Kidney (tissue), 14 donors: Measurements from ENCODE around the gene ULBP2. TPM values are rescaled to one million over a fixed set of nuclear protein-coding genes. Genes with fewer than 3 reads are reported as not detected.

Source experiments
- DNase-seq, 5 donors: peaks; one replicate each; pipeline ENCODE4 v3.0.0-alpha.2; 2013 to 2020
- FAIRE-seq: peaks from 2 replicates; lab custom pipeline; 2012; peaks lifted over from hg19 to GRCh38; lab: Jason Lieb, UNC
- H3K27ac ChIP-seq, 2 donors: one replicate each; pipeline ENCODE4 v1.7.0; 2013; ENCODE audit warnings: low read depth in 2 of 2, low read length in 2 of 2, inconsistent platforms in 1 of 2
- H3K27me3 ChIP-seq: one replicate; pipeline ENCODE4 v1.7.1; 2013; ENCODE audit warnings: low read length, inconsistent platforms; ENCODE audit not compliant: control insufficient read depth, insufficient read depth
- H3K36me3 ChIP-seq, 3 donors: one replicate each; pipeline versions ENCODE4 v1.7.0 to v1.7.1; 2013; ENCODE audit warnings: low read length in 3 of 3, control low read depth in 1 of 3, inconsistent platforms in 1 of 3; ENCODE audit not compliant: insufficient read depth in 3 of 3, control insufficient read depth in 2 of 3
- H3K4me1 ChIP-seq, 3 donors: one replicate each; pipeline versions ENCODE4 v1.7.0 to v1.7.1; 2013; ENCODE audit warnings: low read length in 3 of 3, inconsistent platforms in 1 of 3, low read depth in 1 of 3; ENCODE audit not compliant: control insufficient read depth in 2 of 3, insufficient read depth in 2 of 3
- H3K4me3 ChIP-seq, 3 donors: one replicate each; pipeline versions ENCODE4 v1.7.0 to v1.8.1; 2013; ENCODE audit warnings: low read length in 3 of 3, control low read depth in 1 of 3, inconsistent platforms in 1 of 3
- H3K9ac ChIP-seq, 3 donors: one replicate each; pipeline versions ENCODE4 v1.7.0 to v1.7.1; 2013; ENCODE audit warnings: low read length in 3 of 3, control low read depth in 1 of 3, inconsistent platforms in 1 of 3
- H3K9me3 ChIP-seq, 3 donors: one replicate each; pipeline versions ENCODE4 v1.7.0 to v1.7.1; 2013; ENCODE audit warnings: low read length in 3 of 3, control low read depth in 1 of 3, inconsistent platforms in 1 of 3; ENCODE audit not compliant: control insufficient read depth in 2 of 3, insufficient read depth in 1 of 3
- CTCF ChIP-seq: IDR thresholded peaks from 3 replicates; pipeline ENCODE4 v1.5.1; 2012; ENCODE audit warnings: mild to moderate bottlenecking, moderate library complexity, borderline replicate concordance; ENCODE audit not compliant: insufficient read depth; ENCODE audit errors: extremely low read depth
- intact Hi-C: fragments of 100-400 bp; cut with DNase I; formaldehyde crosslinking; loops from one replicate; pipeline ENCODE4 v1.11.1; 2022
- polyA plus RNA-seq: library from polyadenylated mRNA; stranded (reverse); fragments of 350-450 nt; fragmentation: Illumina TruSeq; extraction: RNeasy Lipid Tissue Mini Kit (QIAGEN cat#74804); gene quantifications from one replicate; pipeline ENCODE4 v1.2.3, GENCODE V29; 2014; ENCODE audit warnings: low read depth, low replicate concordance; ENCODE audit not compliant: insufficient read depth
- total RNA-seq: library from RNA; stranded (reverse); fragmentation: NEBNext Ultra II Directional; extraction: Animal tissue kit (Norgen Biotek cat#: 25700); gene quantifications from one replicate; pipeline ENCODE4 v1.2.1, GENCODE V29; 2021
- donor health status: control.
- donor health status: control.
- donor health status: control.
- donor health status: control.
- donor health status: control.
- donor health status: DM: yes; HTN: yes; CAD: no.
- donor health status: Normal renal cell carcinoma (clear cell type).

Gene ULBP2
- total and polyA plus RNA-seq, 2 donors from 2014 or later = 1.3 to 2.5 TPM

- DNase-seq (peak in 1 of 5 donors; percentile 9), FAIRE-seq (no peak)
- Histone ChIP-seq H3K36me3 (no peaks in the 10 kb centered on the region), H3K9ac (no peak overlapping the region), H3K4me3 (no peak overlapping the region), H3K4me1 (no peaks in the 10 kb centered on the region), H3K27ac (no peak overlapping the region), H3K9me3 (no peaks in the 10 kb centered on the region), H3K27me3 (peaks cover 19% of the 10 kb centered on the region)
- no peak for TF ChIP-seq CTCF
- intact Hi-C loops = no loop called here
Observed at GRCh38 chr6:149974825-149975224, 33.0 kb downstream of the ULBP2 start.

- DNase-seq (no peak), FAIRE-seq (no peak)
- Histone ChIP-seq H3K4me1 (no peaks in the 10 kb centered on the region), H3K9ac (no peak overlapping the region), H3K27ac (no peak overlapping the region), H3K36me3 (no peaks in the 10 kb centered on the region), H3K4me3 (no peak overlapping the region), H3K9me3 (no peaks in the 10 kb centered on the region), H3K27me3 (peaks cover 19% of the 10 kb centered on the region)
- intact Hi-C loops = no loop called here
- no peak for TF ChIP-seq CTCF
Observed at GRCh38 chr6:149975400-149975799, 33.6 kb downstream of the ULBP2 start.

GRCh38 chr6:149977221-149977620 is 35.4 kb downstream of the ULBP2 start:
- Histone ChIP-seq H3K27me3 (peaks cover 31% of the 10 kb centered on the region), H3K9ac (no peak overlapping the region), H3K4me3 (no peak overlapping the region), H3K9me3 (no peaks in the 10 kb centered on the region), H3K27ac (no peak overlapping the region), H3K36me3 (no peaks in the 10 kb centered on the region), H3K4me1 (no peaks in the 10 kb centered on the region)
- intact Hi-C loops = no loop called here
- no peak for TF ChIP-seq CTCF
- FAIRE-seq (no peak), DNase-seq (peak in 3 of 5 donors; percentile 54 to 70 (median 69))

- Histone ChIP-seq H3K4me1 (no peaks in the 10 kb centered on the region), H3K4me3 (no peak overlapping the region), H3K9ac (no peak overlapping the region), H3K9me3 (no peaks in the 10 kb centered on the region), H3K27ac (no peak overlapping the region), H3K36me3 (no peaks in the 10 kb centered on the region), H3K27me3 (peaks cover 42% of the 10 kb centered on the region)
- DNase-seq (no peak), FAIRE-seq (no peak)
- no peak for TF ChIP-seq CTCF
- intact Hi-C loops = no loop called here
Observed at GRCh38 chr6:149978610-149979009, 36.8 kb downstream of the ULBP2 start.
